ENCODE measurements around the gene STARD3. TPM values are rescaled to one million over a fixed set of nuclear protein-coding genes. Genes with fewer than 3 reads are reported as not detected.

The STARD3 gene
- total RNA-seq, 1 experiment from 2014 or later: 75.3 TPM

DNA sequence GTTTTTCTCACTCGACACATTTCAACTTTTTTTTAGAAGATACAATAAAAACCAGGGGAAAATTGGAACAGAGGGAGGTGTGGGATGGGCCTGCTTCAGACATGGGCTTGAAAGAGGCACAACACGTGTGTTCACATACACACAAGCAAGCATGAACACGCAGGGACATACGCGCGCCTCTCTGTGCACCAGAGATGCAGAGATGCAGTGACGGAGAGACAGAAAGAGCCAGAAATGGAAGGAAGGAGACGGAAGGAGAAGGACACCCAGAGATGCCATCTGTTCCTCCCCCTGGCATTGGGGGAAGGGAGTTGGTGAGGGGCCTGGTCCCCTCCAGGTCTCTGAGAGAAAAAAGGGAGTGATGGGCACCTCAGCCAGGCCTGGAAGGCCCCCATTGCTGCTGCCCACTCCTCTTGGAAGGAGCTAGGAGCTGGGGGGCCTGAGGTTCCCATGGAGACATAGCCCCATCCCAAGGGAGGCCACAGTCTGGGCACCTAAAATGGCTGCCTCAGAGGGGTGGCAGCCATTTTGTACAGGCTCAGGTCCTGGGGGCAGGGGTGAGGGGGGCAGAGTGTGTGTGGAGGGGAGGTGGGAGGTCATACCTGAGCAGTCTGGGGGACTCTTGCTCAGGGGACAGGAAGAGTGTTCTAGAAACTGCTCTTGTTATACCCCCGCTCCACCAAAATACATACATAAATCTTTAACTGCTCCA is 25.4 kb upstream of the STARD3 start:
- ATAC-seq (no peak), DNase-seq (ENCODE audit: low spot score) (no peak)
- Mint-ChIP-seq H3K4me3 (no peak overlapping the region), H3K36me3 (no peaks in the 10 kb centered on the region), H3K27me3 (ENCODE audit: low read depth) (peaks cover 91% of the 10 kb centered on the region), H3K27ac (no peak overlapping the region), H3K4me1 (peaks cover 12% of the 10 kb centered on the region), H3K9me3 (no peaks in the 10 kb centered on the region)
- ChIA-PET POLR2A (no interaction called here), CTCF (interaction anchor here (0.7 to 2.4 kb wide), 6 partner anchors 9 to 64 kb away, joined by 3 to 17 read pairs (median 5); no protein-coding TSS in a partner anchor)
- TF ChIP-seq ZNF232 (CRISPR knock-in tag; IDR thresholded peaks at IDR 0.05) (no peak), TP53 (CRISPR knock-in tag; IDR thresholded peaks at IDR 0.05) (no peak), ZNF219 (CRISPR knock-in tag; IDR thresholded peaks at IDR 0.05; ENCODE audit: borderline replicate concordance) (no peak), ELF4 (CRISPR knock-in tag; IDR thresholded peaks at IDR 0.05; ENCODE audit: low read depth) (no peak), SMAD4 (CRISPR knock-in tag; IDR thresholded peaks at IDR 0.05) (no peak), JUN (CRISPR knock-in tag; IDR thresholded peaks at IDR 0.05) (no peak), KAT7 (CRISPR knock-in tag; IDR thresholded peaks at IDR 0.05; ENCODE audit: borderline replicate concordance) (no peak), NR2C2 (CRISPR knock-in tag; IDR thresholded peaks at IDR 0.05) (no peak), ZNF671 (CRISPR knock-in tag; IDR thresholded peaks at IDR 0.05) (no peak), SMAD3 (CRISPR knock-in tag; IDR thresholded peaks at IDR 0.05; ENCODE audit: borderline replicate concordance) (no peak), CREB1 (CRISPR knock-in tag; IDR thresholded peaks at IDR 0.05) (no peak), RORB (CRISPR knock-in tag; IDR thresholded peaks at IDR 0.05) (no peak)
- TF ChIP-seq, protein P1, sequence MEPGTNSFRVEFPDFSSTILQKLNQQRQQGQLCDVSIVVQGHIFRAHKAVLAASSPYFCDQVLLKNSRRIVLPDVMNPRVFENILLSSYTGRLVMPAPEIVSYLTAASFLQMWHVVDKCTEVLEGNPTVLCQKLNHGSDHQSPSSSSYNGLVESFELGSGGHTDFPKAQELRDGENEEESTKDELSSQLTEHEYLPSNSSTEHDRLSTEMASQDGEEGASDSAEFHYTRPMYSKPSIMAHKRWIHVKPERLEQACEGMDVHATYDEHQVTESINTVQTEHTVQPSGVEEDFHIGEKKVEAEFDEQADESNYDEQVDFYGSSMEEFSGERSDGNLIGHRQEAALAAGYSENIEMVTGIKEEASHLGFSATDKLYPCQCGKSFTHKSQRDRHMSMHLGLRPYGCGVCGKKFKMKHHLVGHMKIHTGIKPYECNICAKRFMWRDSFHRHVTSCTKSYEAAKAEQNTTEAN (CRISPR knock-in tag; IDR thresholded peaks at IDR 0.05): no peak
- TF ChIP-seq, protein P2, sequence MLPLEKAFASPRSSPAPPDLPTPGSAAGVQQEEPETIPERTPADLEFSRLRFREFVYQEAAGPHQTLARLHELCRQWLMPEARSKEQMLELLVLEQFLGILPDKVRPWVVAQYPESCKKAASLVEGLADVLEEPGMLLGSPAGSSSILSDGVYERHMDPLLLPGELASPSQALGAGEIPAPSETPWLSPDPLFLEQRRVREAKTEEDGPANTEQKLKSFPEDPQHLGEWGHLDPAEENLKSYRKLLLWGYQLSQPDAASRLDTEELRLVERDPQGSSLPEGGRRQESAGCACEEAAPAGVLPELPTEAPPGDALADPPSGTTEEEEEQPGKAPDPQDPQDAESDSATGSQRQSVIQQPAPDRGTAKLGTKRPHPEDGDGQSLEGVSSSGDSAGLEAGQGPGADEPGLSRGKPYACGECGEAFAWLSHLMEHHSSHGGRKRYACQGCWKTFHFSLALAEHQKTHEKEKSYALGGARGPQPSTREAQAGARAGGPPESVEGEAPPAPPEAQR (CRISPR knock-in tag; IDR thresholded peaks at IDR 0.05): no peak
- TF ChIP-seq, protein P3, sequence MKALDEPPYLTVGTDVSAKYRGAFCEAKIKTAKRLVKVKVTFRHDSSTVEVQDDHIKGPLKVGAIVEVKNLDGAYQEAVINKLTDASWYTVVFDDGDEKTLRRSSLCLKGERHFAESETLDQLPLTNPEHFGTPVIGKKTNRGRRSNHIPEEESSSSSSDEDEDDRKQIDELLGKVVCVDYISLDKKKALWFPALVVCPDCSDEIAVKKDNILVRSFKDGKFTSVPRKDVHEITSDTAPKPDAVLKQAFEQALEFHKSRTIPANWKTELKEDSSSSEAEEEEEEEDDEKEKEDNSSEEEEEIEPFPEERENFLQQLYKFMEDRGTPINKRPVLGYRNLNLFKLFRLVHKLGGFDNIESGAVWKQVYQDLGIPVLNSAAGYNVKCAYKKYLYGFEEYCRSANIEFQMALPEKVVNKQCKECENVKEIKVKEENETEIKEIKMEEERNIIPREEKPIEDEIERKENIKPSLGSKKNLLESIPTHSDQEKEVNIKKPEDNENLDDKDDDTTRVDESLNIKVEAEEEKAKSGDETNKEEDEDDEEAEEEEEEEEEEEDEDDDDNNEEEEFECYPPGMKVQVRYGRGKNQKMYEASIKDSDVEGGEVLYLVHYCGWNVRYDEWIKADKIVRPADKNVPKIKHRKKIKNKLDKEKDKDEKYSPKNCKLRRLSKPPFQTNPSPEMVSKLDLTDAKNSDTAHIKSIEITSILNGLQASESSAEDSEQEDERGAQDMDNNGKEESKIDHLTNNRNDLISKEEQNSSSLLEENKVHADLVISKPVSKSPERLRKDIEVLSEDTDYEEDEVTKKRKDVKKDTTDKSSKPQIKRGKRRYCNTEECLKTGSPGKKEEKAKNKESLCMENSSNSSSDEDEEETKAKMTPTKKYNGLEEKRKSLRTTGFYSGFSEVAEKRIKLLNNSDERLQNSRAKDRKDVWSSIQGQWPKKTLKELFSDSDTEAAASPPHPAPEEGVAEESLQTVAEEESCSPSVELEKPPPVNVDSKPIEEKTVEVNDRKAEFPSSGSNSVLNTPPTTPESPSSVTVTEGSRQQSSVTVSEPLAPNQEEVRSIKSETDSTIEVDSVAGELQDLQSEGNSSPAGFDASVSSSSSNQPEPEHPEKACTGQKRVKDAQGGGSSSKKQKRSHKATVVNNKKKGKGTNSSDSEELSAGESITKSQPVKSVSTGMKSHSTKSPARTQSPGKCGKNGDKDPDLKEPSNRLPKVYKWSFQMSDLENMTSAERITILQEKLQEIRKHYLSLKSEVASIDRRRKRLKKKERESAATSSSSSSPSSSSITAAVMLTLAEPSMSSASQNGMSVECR (CRISPR knock-in tag; IDR thresholded peaks at IDR 0.05; ENCODE audit: borderline replicate concordance): no peak
- TF ChIP-seq, protein P4, sequence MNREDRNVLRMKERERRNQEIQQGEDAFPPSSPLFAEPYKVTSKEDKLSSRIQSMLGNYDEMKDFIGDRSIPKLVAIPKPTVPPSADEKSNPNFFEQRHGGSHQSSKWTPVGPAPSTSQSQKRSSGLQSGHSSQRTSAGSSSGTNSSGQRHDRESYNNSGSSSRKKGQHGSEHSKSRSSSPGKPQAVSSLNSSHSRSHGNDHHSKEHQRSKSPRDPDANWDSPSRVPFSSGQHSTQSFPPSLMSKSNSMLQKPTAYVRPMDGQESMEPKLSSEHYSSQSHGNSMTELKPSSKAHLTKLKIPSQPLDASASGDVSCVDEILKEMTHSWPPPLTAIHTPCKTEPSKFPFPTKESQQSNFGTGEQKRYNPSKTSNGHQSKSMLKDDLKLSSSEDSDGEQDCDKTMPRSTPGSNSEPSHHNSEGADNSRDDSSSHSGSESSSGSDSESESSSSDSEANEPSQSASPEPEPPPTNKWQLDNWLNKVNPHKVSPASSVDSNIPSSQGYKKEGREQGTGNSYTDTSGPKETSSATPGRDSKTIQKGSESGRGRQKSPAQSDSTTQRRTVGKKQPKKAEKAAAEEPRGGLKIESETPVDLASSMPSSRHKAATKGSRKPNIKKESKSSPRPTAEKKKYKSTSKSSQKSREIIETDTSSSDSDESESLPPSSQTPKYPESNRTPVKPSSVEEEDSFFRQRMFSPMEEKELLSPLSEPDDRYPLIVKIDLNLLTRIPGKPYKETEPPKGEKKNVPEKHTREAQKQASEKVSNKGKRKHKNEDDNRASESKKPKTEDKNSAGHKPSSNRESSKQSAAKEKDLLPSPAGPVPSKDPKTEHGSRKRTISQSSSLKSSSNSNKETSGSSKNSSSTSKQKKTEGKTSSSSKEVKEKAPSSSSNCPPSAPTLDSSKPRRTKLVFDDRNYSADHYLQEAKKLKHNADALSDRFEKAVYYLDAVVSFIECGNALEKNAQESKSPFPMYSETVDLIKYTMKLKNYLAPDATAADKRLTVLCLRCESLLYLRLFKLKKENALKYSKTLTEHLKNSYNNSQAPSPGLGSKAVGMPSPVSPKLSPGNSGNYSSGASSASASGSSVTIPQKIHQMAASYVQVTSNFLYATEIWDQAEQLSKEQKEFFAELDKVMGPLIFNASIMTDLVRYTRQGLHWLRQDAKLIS (CRISPR knock-in tag; IDR thresholded peaks at IDR 0.05; ENCODE audit: borderline replicate concordance): no peak
- TF ChIP-seq, protein P5, sequence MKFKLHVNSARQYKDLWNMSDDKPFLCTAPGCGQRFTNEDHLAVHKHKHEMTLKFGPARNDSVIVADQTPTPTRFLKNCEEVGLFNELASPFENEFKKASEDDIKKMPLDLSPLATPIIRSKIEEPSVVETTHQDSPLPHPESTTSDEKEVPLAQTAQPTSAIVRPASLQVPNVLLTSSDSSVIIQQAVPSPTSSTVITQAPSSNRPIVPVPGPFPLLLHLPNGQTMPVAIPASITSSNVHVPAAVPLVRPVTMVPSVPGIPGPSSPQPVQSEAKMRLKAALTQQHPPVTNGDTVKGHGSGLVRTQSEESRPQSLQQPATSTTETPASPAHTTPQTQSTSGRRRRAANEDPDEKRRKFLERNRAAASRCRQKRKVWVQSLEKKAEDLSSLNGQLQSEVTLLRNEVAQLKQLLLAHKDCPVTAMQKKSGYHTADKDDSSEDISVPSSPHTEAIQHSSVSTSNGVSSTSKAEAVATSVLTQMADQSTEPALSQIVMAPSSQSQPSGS (CRISPR knock-in tag; IDR thresholded peaks at IDR 0.05; ENCODE audit: borderline replicate concordance, low read depth): no peak
